HG02884 (cell line): ENCODE results near the gene IL17RC.

Source experiments
- ATAC-seq: cut with Tn5 transposase; IDR thresholded peaks from one replicate; pipeline ENCODE4 v1.9.1; 2021; ENCODE audit warnings: mild to moderate bottlenecking, moderate library complexity; ENCODE audit not compliant: unreplicated experiment

IL17RC gene

DNA sequence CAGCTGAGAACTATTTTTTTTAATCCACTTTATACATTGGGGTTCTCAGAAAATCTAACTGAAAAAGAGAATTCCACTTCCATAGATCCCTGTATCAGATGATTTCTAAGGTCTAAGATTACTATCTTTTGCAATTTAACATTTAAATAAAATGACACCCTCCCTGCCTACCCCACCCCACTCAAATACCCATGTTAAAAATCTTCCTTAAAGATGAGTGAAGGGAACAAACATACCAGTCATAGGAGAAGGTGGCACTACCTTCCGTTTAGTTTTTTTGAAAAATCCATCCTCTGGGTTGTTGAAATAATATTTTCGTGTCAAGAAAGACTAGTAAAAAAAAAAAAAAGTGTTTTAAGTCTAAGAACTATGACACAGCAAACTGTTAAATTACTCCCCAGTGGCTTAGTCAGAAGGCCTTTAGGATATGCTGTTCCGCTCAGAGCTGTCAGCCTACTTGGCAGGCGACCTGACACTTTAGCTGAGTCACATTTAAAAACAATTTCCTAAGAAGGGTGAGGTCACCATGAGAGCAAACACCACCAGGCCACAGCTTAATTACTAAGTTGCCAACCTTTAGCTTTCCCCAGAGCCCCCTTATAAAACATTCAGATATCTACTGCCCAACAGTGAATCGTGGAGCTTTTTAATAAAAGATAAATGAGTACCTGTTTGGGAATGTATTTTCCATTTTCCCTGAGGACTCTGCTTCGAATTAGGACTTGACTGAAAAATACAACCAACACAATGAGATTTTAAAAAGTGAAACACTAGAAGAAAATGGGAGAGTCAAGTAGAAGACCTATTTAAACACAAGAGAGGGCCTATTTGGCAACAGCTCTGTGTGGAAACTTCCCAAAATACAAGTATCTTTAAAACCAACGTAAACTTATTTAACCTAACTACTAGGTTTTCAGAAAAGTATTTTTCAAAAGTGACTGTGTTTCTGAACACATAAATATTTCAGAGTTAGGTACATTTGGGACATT, 60.1 kb downstream of the IL17RC start:
- ATAC-seq: no peak

DNA sequence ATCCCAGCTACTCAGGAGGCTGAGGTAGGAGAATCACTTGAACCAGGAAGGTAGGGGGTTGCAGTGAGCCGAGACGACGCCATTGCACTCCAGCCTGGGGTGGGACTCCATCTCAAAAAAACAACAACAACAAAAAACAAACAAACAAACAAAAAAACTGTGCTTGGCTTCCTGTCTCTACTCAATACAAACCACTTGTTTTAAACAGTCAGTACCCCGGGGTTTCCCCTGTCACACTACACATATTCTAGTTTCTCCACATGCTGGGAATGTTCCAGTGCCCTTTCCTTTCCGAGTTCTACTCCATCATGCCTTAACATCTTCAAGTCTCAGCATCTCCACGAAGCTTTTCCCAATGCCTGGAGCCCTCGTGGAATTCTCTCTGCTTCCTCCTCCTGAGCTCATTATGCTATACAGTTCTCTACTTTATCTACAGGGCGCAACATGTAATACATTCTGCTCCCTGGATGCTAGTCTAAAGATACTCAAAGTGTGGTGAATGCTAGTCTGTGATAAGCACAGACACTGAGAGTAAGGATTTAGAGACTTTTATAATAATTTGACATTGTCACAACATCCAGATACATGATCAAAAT, 61.9 kb downstream of the IL17RC start:
- ATAC-seq: no peak

DNA sequence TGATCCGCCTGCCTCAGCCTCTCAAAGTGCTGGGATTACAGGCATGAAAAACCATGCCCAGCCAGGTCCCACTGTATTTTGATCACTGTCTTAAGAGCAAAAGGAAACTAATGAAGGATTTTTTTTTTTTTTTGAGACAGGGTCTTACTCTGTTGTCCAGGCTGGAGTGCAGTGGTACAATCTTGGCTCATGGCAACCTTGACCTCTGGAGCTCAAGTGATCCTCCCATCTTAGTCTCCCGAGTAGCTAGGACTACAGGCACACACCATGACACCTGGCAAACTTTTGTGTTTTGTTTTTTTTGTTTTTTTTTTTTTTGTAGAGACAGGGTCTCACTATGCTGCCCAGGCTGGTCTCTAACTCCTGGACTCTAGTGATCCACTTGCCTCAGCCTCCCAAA, 63.4 kb downstream of the IL17RC start:
- ATAC-seq: no peak
